Stimulated activated CD8-positive, alpha-beta memory T cell treated with anti-CD3 and anti-CD28 coated beads, Interleukin-4, amount 100 ng/mL, for 48 hours (primary cell): Measurements from ENCODE around the gene EDEM3.

Source experiments
- DNase-seq: peaks from one replicate; pipeline ENCODE4 v3.0.0-alpha.2; 2020

Gene EDEM3

DNA sequence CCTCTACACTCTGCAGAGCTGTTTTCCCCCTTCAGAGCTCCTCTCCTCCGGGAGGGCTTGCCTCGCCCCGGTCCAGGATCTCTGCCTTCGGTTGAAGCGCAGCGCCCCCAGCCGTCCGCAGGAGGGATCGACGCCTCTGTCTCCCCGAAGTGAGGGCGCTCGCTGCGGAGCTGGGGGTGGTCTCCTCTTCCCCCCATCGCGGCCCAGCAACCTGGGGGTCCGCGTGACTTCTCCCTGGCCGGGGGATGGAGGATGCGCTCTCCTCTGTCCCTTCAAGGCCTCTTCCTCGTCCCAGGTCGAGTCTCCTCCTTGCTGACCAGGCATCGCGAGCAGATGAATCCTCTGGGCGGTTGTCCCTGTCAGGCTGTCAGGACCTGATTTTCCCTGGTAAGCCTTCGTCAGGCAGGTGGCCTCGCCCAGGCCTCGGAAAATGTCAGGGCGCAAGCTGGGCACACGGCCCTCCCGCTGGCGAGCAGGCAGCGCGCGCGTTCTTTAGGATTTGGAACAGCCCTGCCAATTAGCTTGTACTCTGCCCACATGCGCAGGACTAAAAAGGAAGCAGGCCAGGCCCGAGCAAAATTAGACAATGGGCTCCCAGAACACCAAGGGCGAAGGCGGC is 90.5 kb downstream of the EDEM3 start:
- peak; percentile 75 for DNase-seq

DNA sequence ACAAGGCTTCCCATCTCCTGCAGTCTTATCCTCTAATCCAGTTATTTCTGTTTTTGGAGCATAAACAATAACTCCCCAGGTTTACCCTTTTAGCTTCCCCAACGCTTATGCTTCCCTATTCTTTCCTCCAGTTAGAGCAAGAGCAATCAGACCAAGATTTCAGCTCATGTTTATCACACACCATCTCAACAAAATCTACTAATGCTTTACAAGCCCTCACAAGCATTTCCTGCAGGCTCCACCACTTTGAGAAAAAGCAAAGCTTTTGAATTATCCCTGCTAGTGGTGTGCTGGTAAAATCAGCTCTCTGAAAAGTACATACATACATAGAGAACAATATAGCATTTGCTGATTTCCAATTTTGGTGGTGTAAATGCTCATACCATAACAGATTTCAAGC is 92.9 kb downstream of the EDEM3 start:
- DNase-seq, result no peak

DNA sequence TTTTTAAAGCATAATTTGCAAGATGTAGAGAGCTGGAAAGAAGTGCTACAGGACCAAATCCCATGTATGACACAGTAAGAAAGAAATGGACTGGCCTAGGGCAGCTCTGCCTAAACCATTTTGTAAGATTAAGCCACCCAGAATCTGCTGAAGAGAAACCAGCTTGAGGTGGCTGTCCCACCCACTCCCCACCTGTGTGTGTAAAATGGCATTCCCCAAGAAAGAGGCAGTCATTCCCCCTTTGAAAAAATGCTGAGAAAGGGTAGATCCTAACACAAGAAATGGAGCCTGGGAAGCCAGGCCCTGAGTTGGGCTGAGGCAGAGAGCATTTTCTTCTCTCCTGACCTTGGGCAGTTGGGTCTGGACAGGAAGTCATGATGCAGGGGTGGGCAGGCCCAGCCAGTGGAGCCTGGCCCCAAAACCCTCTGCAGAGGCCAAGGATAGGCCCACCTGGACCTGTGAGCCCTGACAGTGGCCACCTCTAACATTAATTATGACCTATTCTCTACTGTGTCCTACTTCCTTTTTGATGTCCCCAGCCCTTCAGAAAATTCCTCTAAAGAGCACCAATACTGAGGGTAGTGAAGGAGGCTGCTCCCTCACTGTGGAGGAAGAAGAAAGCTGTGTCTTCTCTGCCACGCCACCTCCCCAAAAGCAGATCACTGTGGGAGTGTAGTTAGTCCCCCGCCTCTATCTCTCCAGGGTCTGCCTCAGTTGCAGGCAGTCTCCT is 94.0 kb downstream of the EDEM3 start:
- no peak for DNase-seq

DNA sequence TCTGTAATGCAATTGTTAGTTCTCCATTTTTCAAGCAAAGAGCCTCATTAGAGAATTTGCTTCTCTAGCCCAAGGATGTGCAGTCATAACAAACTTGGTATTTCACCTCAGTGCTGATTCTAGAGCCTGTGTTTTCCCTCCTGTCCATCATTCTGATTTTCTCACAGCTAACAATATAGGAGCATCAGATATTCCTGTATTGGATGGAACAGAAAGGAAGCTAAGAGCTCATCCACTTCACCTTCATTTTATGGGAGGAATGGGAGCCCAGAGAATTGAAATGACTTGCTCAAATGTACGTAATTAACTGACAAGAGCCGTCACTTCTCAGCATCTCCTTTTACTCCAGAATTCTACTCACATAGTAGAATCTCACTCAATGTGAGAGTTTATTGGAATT is 96.6 kb downstream of the EDEM3 start:
- no peak for DNase-seq

DNA sequence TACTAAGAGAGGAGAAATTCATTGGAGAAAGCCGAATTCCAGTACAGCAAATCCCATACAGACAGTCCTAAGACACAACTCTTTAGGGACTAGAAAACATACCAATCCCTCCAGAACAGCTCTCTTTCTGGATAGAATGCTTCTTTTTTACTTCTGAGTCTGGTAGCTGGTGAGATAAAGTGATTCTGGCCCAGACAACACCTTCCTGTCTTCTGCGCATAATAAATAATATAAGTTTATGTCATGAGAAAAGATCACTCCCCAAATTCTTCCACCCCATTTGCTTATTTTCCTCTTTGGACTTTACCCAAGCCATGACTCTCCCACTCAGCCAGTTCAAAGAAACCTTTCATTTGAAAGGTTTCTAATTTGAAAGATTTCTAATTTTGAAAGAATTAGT is 98.4 kb downstream of the EDEM3 start:
- DNase-seq, result no peak

DNA sequence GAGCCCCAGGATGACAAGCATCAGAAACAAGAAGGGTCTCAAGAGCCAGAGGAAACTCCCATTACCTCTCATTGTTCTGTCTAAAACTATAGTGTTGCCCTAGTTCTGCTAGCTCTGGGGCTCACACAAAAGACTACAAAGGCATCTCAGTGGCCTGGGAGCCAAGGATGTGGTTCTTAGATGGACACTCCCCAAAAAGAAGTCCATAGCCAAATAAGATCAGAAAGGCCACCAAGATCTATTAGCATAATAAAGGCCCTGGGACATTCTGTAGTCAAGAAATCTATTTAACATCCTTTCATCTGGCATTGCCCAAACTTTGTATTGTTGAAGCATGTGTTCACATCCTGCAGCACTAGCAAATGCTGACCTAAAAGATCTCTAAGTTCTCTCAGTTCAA is 99.5 kb downstream of the EDEM3 start:
- no peak for DNase-seq

DNA sequence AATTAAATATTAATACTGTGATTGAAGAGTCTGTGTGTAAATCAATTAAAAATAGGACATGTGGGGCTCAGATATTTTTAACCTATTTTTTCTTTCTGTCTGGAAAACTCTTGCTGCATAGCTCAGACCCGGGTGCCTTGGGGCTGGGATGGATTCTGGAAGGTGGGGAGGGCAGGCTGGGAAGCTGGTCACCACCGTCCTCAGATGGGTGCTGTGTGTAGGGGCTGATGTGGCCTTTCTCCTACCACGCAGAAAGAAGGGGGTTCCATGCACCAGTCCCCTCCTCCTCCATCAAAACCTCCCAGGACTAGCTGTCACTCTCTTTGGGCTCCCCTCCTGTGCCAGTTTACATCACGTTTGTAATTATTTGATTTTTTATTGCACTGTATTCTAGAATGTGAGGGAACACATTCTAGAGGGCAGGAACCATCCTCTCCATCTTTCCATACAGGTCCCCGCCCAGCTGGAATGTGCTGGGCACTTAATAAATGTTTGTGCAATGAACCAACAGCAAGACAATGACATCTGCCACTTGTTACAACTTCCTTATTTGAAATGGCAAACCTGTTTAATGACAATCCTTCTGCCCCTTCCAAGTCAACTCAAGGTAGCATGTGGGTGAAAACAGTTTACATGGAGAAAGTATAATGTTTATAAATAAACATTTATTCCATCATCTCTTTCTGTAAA is 104.3 kb downstream of the EDEM3 start:
- DNase-seq, result no peak

DNA sequence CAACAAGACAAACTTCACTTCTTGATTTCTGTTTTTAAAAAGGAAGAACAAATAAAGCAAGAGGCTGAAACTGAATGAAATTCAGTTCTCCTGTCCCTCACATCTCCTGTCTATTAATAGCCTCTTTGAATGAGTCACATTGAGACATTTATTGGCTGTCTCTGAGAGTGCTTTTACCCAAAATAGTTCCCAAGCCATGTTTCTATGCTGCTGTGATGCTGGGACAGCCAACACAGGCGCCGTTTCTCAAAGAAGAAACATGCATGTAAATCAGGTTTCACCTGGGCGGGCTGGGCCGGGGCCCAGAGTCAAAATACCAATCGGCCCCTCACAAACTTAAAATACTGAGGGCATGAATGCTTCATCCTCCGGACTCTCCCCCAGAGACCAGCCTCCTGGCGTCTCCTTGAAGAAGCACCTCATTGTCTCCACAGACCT is 105.2 kb downstream of the EDEM3 start:
- no peak for DNase-seq

DNA sequence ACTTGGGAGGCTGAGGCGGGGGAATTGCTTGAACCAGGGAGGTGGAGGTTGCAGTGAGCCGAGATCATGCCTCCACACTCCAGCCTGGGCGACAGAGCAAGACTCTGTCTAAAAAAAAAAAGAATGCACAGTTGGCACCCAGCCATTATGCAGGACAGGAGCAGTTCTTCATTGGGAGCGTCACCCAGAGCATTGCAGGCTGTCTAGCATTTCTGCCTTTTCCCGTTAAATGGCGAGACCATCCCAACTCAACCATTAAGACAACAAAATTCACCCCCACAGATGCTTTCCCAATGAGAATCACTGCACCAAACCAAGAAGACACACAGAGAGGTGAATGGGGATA is 105.8 kb downstream of the EDEM3 start:
- no peak for DNase-seq

DNA sequence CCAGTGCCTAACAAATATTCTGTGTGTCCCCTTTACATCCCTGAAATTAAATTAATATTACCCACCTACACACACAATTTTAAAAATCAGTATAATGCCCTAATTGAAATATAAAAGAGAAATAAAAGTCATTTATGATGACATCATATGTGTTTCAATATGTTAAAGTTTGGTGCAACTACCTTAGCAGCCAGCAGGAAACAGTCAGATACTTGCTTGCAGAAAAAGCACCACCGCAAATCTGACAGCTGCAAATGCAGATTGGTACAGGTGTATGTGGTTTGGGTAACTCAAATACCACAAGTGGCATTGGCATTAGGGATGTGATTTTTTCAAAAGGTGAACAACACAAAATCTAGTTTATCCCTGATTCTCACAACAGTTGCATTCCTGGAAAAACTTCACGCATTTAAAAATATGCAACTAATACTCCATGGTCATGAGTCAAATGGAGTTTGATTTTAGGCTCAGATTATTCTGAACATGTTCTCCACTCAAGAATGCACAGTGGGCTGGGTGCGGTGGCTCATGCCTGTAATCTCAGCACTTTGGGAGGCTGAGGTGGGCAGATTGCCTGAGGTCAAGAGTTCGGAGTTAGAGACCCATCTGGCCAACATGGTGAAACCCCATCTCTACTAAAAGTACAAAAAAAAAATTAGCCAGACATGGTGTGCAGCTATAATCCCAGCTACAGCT is 106.3 kb downstream of the EDEM3 start:
- DNase-seq, result no peak

DNA sequence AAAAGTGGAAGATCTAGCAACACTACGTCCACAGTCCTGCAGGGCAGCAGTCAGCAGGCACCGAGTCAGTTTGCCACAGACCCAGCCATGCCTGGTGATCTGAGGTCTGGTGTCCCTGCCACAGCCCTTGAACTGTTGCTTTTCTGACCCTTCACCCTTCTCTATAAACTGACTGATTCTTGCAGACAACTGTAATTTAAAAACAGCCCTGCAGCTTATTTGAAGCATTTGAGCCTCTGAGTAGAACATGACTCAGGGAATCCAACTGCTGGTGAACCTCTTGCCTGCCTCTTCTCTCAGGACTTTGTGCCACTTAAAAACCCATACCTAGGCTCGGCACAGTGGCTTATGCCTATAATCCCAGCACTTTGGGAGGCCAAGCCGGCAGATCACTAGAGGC is 107.2 kb downstream of the EDEM3 start:
- no peak for DNase-seq

DNA sequence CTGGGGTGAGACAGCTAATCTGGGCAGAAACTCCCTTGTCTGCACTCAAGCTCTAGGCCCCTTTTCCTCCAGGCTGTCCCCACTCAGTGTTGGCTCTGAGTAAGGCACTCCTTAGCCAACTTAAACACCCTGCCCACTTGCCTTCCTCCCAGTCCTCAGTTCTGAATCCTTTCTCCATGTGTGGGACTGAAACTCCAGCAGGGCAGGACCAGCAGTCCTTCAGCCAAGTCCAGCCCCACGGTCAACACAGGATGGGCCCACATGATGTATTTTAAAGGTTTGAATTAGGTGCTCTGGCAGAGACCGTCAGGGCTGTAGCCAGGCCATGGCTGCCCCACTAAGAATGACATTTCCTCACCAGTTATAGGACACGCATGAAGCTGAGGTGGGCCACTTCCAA is 107.8 kb downstream of the EDEM3 start:
- DNase-seq, result no peak

DNA sequence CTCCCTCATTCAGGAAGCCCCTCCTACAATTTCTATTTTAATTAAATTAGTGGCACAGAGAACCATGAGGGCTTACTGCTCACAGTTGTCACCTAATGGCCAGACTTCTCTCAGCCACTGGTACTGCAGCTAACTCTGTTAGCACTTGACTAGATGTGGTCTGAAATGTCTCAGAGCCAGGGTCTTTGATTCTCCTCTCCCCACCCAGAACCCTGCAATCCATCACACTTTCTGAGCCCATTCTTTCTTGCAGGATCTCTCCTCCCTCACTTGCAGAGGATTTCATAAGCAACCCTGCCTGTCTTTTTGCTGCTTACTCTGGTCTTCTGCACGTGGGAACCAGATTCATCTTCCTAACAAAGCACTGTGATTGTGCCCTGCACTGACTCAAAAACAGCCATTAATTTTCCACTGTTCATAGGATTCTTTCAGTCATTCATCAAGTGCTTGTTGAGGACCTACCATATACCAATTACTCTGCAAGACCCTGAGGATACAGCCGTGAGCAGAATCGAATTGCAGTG is 108.4 kb downstream of the EDEM3 start:
- DNase-seq, result no peak

DNA sequence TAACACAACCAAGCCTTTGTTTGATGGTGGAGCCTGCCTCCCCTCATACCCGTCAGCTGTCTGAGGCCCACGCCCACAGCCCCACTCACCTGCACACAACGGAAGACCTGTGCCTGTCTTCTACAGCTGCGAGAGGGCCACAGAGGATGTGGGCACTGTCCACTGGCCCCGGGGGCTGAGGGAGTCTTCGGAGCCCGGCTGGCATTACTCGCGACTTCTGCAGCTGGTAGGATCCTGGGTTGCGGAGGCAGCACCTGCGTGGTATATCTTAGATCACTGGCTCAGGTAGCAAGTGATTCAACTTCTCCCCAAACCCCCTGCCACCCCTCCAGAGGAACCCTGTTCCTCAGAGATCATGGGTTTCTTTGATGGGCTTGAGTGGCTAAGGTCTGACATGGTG is 109.9 kb downstream of the EDEM3 start:
- no peak for DNase-seq

DNA sequence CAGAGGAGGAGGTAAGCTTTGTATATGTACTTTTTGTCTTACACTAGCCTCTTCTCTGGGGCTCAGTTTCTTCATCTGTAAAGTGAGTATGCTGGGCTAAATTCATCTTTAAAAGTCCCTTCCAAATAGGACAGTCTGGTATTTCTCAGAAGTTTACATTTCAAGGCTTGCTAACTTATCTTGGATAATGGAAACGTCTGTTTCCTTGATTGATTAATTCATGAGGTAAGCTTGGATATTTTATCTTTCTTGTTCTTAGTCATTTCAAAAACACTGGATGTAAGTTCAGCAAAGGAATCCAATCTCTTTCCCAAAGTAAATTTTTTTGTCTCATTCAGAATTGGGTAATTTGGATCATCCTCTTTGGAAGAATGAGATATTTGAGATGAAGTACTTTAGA is 111.0 kb downstream of the EDEM3 start:
- DNase-seq, result no peak

DNA sequence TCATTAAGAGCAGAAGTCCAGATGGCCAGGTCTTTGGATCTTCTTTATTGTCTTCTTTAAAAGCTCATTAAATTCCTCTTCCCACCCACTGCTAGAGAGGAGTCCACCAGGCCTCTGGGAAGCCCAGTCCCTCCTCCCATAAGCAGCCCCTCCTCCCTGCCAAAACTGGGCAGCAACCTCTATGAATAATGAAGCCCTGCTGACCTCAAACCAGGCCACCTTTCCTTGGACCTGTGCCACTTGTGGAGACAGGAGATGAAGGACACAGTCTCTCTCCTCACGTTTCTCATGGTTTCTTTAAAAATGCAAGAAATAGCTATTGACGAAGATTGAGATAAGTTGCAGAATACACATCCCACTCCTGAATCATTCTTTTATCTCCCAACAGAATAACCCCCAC is 112.8 kb downstream of the EDEM3 start:
- no peak for DNase-seq

DNA sequence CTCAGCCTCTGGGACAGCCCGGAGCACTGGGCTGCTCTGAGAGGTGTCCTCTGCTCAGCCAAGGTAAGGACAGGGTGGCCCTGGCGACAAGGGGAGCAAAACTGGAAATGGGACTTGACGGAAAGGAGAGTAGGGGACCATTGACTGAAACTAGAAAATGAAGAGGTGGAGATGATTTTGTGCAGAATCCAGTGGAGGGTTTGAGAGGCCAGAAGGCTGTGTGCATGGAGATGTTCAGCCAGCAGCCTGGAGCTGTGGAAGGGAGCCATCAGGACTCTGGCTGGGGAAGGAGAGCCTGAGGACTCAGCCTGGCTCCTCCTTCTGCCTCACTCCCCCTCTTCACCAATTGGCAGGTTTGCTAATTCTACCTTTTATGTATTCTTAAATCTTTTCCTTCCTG is 114.2 kb downstream of the EDEM3 start:
- no peak for DNase-seq
